ENCODE measurements around the gene RFX3. TPM values are rescaled to one million over a fixed set of nuclear protein-coding genes. Genes with fewer than 3 reads are reported as not detected.

RFX3 gene
- total RNA-seq (2022; extraction: Qiagen RNA extraction) = 1.1 to 1.8 TPM (median 1.5 TPM) in 5 replicates

DNA sequence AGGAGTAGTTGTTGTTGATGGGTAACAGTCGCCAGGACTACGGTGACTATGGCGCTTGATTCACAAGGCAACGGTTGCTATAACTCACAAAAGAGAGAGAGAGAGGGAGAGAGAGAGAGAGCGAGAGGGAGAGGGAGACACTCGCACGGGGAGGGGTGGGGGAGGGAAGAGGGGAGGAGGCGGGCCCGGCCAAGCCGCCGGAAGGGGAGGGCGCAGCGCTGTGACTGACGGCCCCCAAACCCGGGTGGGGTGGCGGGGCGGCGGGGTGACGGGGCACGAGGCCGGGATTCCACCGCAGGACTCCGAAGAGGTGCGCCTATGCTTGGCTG lies at the start of gene RFX3:
Gene RFX3, minus strand, starts transcription at position 166 of the 329 bp plus-strand sequence. CDS start 130,413 bp downstream, outside the sequence.

